ENCODE results near the gene SHFL. TPM values are rescaled to one million over a fixed set of nuclear protein-coding genes. Genes with fewer than 3 reads are reported as not detected.

The SHFL gene
- total RNA-seq, 6 experiments from 2014 or later, result 68.5 to 119 (median 88.9) TPM

GRCh38 chr19:10116866-10117616 is 30.9 kb downstream of the SHFL start:
- H3K27me3 ChIP-seq, result no peaks in the 10 kb centered on the region
- no peak overlapping the region for H3K27ac ChIP-seq
- intact Hi-C loops (cut with DNase I), result no loop called here
- H3K36me3 ChIP-seq, result peaks cover 0 to 40% (median 7%) of the 10 kb centered on the region in 4 donors
- DNase-seq, result peak in 1 of 3 donors; percentile 48
- H3K4me1 ChIP-seq, result peaks cover 0 to 5% (median 0%) of the 10 kb centered on the region in 4 donors
- TF ChIP-seq CTCF (IDR thresholded peaks at IDR 0.05), result no peak
- no peak for TF ChIP-seq POLR2A (IDR thresholded peaks at IDR 0.05)
- no peak for ATAC-seq
- no peaks in the 10 kb centered on the region for H3K9me3 ChIP-seq
- WGBS (ENCODE audit: insufficient coverage, low coverage, low lambda C conversion rate, missing lambda C conversion rate), result 94% methylated on average over 7 of the region's 21 CpGs
- H3K4me3 ChIP-seq, result no peak overlapping the region

GRCh38 chr19:10118960-10119359 is 32.8 kb downstream of the SHFL start:
- WGBS (ENCODE audit: insufficient coverage, low coverage, low lambda C conversion rate, missing lambda C conversion rate), result 8% methylated on average over 2 of the region's 12 CpGs
- Histone ChIP-seq H3K4me1 (peaks cover 0 to 5% (median 0%) of the 10 kb centered on the region in 4 donors), H3K4me3 (peak overlapping the region; percentile 72 to 91 (median 85)), H3K27me3 (no peaks in the 10 kb centered on the region), H3K36me3 (peaks cover 0 to 40% (median 7%) of the 10 kb centered on the region in 4 donors), H3K27ac (peak overlapping the region in 2 of 3 donors; percentile 16 to 49), H3K9me3 (no peaks in the 10 kb centered on the region)
- intact Hi-C loops (cut with DNase I), result no loop called here
- ATAC-seq (no peak), DNase-seq (no peak)
- TF ChIP-seq CTCF (IDR thresholded peaks at IDR 0.05), result no peak
- no peak for TF ChIP-seq POLR2A (IDR thresholded peaks at IDR 0.05)

- Histone ChIP-seq H3K27me3 (no peaks in the 10 kb centered on the region), H3K36me3 (peaks cover 0 to 29% (median 7%) of the 10 kb centered on the region in 4 donors), H3K27ac (no peak overlapping the region), H3K4me3 (no peak overlapping the region), H3K4me1 (peaks cover 0 to 5% (median 0%) of the 10 kb centered on the region in 4 donors), H3K9me3 (no peaks in the 10 kb centered on the region)
- 83% methylated on average over 9 of the region's 9 CpGs for WGBS (ENCODE audit: insufficient coverage, low coverage, low lambda C conversion rate, missing lambda C conversion rate)
- TF ChIP-seq POLR2A (IDR thresholded peaks at IDR 0.05) (no peak), CTCF (IDR thresholded peaks at IDR 0.05) (no peak)
- intact Hi-C loops (cut with DNase I), result no loop called here
- DNase-seq (no peak), ATAC-seq (no peak)
Measured at GRCh38 chr19:10120538-10121189, 34.5 kb downstream of the SHFL start.

- Histone ChIP-seq H3K27ac (no peak overlapping the region), H3K4me1 (peaks cover 0 to 5% (median 0%) of the 10 kb centered on the region in 4 donors), H3K4me3 (no peak overlapping the region), H3K36me3 (peaks cover 0 to 15% (median 3%) of the 10 kb centered on the region in 4 donors), H3K27me3 (no peaks in the 10 kb centered on the region), H3K9me3 (no peaks in the 10 kb centered on the region)
- no peak for TF ChIP-seq POLR2A (IDR thresholded peaks at IDR 0.05)
- TF ChIP-seq CTCF (IDR thresholded peaks at IDR 0.05), result no peak
- 76% methylated on average over 4 of the region's 6 CpGs for WGBS (ENCODE audit: insufficient coverage, low coverage, low lambda C conversion rate, missing lambda C conversion rate)
- DNase-seq (no peak), ATAC-seq (no peak)
- intact Hi-C loops (cut with DNase I), result no loop called here
Measured at GRCh38 chr19:10122045-10122444, 35.9 kb downstream of the SHFL start.

Data from right lobe of liver (tissue), 6 donors.